Measurements from ENCODE around the gene PRRT3.

DNA sequence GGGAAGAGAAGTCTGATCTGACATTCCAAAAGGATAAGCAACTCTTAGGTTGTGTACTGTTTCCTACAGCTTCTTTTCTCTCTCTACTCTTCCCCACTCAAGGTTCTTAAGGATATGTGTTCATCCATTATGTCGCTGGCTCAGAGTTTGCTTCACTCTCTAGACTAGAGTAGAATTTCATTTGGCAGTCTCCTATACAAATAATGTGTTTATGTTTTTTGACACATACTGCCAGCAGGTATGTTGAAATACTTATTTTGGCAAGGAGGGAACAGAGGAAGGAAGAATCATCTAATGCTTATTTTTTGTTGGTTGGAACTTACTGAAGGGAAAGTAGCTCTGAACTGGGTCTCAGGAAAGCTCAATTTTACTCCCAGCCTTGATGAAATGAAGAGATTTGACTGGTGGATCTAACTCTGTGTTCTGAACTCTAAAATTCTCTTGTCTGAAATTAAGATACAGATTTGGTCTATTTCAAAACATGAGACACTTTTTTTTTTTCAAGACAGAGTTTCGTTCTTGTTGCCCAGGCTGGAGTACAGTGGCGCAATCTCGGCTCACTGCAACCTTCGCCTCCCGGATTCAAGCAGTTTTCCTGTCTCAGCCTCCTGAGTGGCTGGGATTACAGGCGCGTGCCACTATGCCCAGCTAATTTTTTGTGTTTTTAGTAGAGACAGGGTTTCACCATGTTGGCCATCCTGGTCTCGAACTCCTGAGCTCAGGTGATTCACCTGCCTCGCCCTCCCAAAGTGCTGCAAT, 42.1 kb upstream of the PRRT3 start:
- TF ChIP-seq EZH2 (IDR thresholded peaks at IDR 0.05), result no peak
- TF ChIP-seq POLR2AphosphoS5 (IDR thresholded peaks at IDR 0.05; ENCODE audit: borderline replicate concordance, low read depth, low read length), result no peak
- no peak for TF ChIP-seq FOXP2 (optimal IDR thresholded peaks at IDR 0.05; ENCODE audit: control extremely low read depth, extremely low read length, insufficient read depth)

Measured in SK-N-MC (cell line).